Ammon's horn (tissue), 1 donor: ENCODE measurements around the gene AP3S2.
A peak's percentile ranks its signal among the peaks of the same experiment; 100 is the strongest.
"Not testable (repeated sequence)": the region's sequence is repeated elsewhere in the genome, so short reads cannot be mapped to it uniquely, and the experiment has no call there.

Source experiments
- DNase-seq: peaks from one replicate; pipeline ENCODE4 v3.0.0-alpha.2; 2016; ENCODE audit warnings: low spot score

Gene AP3S2

DNA sequence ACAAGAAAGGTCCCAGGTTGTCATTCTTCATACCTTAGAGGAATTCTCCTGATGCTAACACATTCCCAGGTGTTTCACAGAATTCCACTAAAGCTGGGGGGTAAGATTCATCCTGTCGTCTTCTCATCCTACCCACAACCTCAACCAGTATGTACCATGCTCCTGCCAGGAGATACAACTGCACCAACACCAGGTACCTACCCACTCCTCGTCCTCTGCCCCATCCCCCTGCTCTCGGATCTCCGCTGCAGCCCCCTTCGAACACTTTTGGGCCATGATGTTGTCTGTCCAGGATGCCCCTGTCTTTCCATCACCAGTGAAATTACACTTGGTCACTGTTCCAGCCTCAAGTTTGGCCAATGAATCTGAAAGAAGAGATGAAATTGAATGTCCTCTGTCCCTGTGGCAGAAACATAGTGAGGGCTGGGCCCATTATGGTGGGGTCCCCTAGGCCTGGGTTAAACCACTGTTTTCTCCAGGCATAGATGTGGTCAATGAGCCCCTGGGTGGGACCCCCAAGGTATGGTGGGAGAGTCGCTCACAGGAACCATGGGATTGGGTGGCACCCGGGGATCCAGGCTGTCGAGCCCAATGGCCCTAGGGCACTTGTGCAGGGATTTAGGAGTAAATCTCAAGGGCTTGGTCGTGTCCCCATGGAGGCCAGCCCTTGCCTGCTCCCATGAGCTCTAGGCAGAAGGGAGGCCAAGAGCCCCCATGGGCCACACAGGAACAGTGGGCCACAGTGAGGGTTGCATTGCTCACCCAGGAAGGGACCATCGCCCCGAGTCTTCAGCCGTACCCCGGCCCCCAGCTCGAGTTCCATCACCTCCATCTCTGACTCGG lies 9.4 kb upstream of the AP3S2 start:
- no peak for DNase-seq

DNA sequence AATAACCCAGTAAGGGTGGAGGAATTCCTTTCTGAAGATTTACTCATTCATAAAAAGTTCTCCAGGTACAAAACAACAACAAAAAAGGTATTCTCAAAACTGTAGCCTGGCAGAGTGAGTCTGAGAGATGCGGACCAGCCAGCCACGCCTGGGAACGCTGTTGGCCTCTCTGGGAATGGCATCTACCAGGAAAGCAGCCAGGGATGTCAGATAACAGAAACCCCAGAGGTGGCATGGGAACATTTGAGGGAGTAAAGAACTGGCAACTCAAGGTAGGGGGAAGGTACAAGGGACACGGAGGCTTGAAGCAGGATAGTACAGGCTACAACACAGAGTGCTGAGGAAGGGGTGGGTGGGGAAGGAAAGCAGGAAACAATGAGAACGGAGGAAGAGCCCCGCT lies 7.1 kb upstream of the AP3S2 start:
- DNase-seq, result no peak

DNA sequence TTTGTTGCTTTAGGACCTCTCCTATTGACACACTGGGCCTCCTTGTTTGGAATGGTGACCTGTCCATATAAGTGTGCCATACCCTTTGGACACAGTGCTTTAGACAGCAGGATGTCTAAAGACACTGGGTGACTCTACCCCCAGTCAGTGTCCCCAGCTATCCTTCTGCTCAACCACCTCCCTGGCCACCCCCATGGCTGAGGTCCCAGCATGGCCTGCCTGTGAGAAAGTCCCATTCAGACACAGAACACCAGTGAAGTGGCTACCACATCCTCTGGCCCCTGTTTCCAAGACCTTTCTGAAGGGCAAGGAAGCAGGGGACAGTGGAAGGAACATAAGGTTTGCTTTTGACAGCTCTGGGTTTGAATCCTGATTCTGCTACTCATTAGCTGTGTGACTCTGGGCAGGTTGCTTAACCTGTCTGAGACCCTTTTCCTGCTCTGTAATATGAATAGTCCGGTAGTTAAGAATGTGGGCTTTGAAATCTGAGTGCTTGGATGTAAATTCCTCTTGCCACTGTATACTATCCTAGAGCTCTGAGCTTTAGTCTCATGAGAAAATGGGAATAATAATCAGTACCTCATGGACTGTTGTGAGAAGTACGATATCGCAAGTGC lies 6.3 kb upstream of the AP3S2 start:
- no peak for DNase-seq

DNA sequence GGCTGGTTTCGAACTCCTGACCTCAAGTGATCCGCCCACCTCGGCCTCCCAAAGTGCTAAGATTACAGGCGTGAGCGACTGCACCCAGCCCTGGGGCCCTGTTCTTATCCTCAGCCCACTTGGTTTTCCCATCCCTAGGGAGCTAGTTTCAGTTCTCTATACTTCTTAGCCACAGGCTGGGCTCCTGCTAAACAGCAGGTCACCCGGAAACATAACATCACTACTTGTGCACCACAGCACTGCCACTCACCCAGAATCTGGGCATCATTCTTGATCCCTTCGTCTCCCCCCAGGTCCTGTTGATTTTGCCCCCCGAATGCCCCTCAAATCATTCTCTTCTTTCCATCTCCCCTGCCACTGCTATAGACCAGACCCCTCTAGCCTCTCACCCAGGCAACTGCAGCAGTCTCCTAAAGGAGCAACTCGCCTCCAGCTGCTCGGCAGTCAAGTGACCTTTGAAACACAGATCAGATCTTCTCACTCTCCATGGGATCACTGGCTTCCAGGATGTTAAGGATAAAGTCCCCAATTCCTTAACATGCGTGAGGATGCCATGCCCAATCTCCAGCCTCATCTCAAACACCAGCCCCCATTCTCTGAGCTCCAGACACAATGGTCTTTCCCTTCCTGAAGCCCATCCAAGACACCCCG lies 5.6 kb upstream of the AP3S2 start:
- peak; percentile 27 for DNase-seq

- DNase-seq, result peak; percentile 42
Observed at GRCh38 chr15:89898614-89899294, 5.0 kb upstream of the AP3S2 start.

DNA sequence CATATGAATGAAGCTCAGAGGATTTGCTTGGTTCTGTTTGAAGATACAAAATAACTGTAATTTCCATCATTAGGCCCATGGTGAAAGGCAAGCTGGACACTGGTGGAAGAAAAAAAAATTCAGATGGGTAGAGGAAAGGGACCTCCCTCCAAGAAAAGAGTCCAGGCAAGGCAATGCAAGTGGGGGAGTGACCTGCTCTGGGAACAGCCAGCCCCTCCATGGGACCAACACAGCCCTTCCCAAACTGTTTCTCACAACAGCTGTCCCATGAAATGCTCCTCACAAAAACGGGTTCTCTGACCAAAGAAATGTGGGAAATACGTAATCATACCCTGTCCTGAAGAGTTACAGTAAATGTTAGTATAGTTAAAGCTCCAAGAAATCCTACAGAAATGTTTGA lies 4.4 kb upstream of the AP3S2 start:
- no peak for DNase-seq

GRCh38 chr15:89893027-89893426 lies 767 bp downstream of the AP3S2 start:
- no peak for DNase-seq

DNA sequence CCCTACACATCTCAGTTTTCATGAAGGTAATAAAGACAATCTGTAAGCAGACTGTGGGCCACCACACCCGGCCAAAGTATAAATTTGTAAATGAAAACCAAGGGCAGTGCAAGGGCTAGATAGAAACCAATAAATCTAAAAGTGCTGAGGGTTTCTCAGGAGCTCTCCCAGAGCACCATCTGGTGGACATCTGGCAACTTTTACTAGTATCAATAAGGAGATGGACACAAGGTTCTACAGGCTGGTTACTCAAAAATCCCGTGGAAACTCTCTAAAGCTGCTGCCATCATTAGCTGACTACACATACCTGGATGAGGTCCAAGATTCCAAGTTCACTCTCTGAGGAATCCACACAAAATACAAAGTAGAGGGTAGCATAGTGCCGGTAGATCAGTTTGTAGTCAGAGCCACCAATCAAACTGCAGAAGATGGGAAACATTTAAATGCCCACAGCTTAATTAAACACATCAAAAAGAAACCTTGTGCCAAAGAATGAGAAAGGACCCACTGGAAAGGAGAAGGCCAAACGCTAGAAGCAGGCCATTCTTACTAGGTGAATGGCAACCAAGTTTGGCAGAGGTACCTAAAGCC lies 5.5 kb downstream of the AP3S2 start:
- no peak for DNase-seq

DNA sequence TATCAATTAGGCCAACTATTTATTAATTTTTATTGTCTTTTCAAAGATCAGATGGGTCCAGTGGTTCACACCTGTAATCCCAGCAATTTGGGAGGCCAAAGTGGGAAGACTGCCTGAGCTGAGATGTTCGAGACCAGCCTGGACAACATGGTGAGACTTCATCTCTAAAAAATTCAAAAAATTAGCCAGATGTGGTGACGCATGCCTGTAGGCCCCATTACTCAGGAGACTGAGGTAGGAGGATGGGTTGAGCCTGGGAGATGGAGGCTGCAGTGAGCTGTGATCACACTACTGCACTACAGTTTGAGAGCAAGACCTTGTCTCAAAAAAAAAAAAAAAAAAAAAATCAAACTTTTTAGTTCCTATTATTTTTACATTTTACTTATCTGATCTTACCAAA lies 8.2 kb downstream of the AP3S2 start:
- no peak for DNase-seq

- DNase-seq, result not testable (repeated sequence)
Observed at GRCh38 chr15:89885179-89885578, 8.6 kb downstream of the AP3S2 start.

DNA sequence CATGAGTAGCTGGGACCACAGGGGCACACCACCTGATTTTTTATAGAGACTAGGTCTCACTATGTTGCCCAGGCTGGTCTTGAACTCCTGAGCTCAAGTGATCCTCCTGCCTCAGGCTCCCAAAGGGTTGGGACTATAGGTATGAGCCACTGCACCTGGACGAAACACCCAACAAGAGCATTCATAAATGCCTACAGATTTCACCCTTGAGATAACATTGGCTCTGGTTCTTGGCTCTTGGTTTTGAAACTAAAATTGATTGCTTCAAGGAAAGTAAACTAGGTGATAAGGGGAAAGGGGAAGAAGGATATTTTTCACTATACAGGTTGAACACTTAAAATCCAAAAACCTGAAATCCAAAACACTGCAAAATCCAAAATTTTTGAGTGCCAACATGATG lies 10.3 kb downstream of the AP3S2 start:
- no peak for DNase-seq

GRCh38 chr15:89880727-89881126 lies 13.1 kb downstream of the AP3S2 start:
- no peak for DNase-seq

DNA sequence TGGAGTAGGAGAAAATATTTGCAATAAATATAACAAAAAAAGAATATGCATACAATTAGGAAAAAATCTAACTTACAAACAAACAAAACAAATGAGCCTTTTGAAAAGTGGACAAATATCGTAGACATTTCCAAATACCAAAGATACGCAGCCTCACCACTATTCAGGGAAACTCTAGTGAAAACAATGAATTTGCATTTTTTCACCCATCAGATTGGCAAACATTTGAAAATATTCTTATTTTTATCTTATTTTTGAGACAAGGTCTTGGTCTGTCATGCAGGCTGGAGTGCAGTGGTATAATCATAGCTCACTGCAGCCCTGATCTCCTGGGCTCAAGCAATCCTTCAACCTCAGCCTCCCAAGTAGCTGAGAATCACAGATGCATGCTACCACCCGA lies 15.5 kb downstream of the AP3S2 start:
- no peak for DNase-seq

- DNase-seq, result no peak
Observed at GRCh38 chr15:89877083-89877425, 16.7 kb downstream of the AP3S2 start.

DNA sequence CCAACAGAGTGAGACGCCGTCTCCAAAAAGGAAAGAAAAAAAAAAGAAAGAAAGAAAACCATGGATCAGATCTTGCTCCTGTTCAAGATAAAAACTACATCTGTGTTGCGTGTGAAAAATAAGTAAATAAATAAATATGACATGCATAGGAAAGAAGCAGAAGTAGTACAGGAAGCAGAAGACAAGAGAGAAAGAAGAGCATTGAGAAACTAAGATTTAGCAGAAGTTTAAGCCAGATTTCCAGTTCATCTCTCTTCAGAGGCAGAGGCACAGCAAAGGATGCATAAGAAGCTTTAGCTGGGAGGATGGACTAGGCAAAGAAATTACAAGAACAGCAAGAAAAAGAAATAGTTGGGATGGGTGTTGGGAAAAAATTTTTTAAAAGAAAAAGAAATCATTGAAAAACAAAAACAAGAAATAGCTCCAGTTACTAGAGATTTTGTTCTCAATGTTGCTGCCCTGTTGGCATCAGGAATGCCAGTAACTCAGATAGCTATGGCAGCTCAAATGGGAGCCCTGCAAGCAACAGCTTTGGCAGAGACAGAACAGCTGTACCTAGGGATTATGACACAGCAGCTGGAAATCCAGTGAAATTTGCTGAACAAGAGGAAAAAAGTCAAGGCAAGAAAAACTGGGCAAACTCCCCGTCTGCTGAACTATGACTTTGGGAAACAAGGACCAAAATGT lies 17.3 kb downstream of the AP3S2 start:
- DNase-seq, result no peak

DNA sequence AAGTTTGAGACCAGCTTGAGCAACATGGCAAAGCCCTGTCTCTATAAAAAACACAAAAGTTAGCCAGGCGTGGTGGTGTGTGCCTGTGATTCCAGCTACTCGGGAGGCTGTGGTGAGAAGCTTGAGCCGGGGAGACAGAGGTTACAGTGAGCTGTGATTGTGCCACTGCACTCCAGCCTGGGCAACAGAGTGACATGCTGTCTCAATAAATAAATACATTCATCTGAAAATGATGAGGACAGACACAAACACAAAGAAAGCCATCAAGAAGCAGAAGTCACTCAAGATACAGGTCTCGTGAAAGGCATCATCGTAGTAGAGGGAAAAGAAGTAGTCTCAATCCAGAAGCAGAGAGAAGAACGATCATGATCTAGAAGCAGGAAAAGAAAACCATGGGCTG lies 18.1 kb downstream of the AP3S2 start:
- no peak for DNase-seq

DNA sequence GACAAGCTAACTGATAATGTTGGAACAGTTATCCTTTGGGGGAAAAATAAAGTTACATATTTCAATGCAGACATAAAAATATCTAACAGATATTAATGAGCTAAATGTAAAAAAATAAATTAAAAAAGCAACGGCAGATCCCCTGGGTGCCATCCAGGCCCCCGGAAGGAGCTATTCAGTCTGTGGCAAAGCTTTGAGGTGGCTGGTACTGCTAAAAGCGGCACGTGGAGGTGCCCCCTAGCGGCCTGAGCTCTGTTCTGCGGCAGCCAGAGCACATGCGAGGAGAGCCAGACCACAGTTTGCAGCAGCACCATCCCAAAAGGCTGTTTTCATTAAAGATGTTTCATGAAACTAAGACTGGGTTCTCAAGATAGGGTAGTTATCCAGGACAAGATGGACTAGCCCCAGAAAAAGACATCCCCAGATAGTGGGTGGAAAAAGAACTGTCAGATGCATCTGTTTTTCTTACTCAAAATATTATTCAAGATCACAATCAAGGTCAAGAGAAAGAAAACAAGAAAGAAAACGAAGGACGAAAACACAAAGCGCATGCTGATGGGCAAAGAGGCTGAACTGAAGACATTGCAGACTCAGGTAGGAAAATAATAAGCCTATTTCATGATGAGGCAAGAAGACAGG lies 18.7 kb downstream of the AP3S2 start:
- peak; percentile 91 for DNase-seq

- no peak for DNase-seq
Observed at GRCh38 chr15:89870688-89871288, 23.0 kb downstream of the AP3S2 start.

GRCh38 chr15:89870006-89870405 lies 23.8 kb downstream of the AP3S2 start:
- DNase-seq, result no peak

DNA sequence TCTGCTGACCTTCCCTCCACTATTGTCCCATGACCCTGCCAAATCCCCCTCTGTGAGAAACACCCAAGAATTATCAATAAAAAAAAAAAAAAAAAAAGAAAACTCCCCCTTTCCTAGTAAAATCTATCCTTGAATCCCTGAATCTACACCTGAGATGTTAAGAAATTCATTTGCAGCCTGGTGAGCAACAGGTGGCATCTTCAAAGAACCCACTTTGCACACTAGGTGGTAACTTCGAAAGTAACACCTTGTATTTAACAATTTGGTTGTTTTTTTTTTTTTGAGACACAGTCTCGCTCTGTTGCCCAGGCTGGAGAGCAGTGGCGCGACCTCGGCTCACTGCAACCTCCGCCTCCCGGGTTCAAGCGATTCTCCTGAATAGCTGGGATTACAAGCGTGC lies 24.3 kb downstream of the AP3S2 start:
- not testable (repeated sequence) for DNase-seq
